ENCODE data around the gene HSPD1.

Gene HSPD1

GRCh38 chr2:197498235-197498936, 1.3 kb downstream of the HSPD1 start:
- TF ChIP-seq CSDC2 (CRISPR knock-in tag; IDR thresholded peaks at IDR 0.05), result no peak
- TF ChIP-seq TCF4 (CRISPR knock-in tag; IDR thresholded peaks at IDR 0.05; ENCODE audit: borderline replicate concordance), result no peak
- no peak for TF ChIP-seq ISL1 (CRISPR knock-in tag; IDR thresholded peaks at IDR 0.05)
- no peak for TF ChIP-seq ZNF565 (CRISPR knock-in tag; conservative IDR thresholded peaks at IDR 0.05; ENCODE audit: low read depth)
- TF ChIP-seq, protein P1, sequence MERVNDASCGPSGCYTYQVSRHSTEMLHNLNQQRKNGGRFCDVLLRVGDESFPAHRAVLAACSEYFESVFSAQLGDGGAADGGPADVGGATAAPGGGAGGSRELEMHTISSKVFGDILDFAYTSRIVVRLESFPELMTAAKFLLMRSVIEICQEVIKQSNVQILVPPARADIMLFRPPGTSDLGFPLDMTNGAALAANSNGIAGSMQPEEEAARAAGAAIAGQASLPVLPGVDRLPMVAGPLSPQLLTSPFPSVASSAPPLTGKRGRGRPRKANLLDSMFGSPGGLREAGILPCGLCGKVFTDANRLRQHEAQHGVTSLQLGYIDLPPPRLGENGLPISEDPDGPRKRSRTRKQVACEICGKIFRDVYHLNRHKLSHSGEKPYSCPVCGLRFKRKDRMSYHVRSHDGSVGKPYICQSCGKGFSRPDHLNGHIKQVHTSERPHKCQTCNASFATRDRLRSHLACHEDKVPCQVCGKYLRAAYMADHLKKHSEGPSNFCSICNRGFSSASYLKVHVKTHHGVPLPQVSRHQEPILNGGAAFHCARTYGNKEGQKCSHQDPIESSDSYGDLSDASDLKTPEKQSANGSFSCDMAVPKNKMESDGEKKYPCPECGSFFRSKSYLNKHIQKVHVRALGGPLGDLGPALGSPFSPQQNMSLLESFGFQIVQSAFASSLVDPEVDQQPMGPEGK (CRISPR knock-in tag; IDR thresholded peaks at IDR 0.05; ENCODE audit: borderline replicate concordance), result no peak
- ATAC-seq, result no peak

DNA sequence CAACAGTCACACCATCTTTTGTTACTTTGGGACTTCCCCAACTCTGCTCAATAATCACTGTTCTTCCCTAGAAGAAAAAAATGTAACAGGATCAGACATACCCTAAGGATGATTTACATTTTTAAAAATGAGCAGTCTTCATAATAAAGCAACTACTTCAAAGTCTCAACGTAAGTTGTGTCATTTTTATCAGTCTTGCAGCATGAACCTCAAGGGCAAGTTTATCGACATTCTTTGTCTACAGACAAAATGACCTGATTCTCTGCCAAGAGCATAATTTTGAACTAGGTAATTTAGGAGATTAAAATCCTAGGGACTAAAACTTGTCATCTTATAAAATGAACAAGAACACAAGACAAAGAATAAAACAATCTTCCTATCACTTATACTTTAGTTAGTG, 2.3 kb downstream of the HSPD1 start:
- TF ChIP-seq CSDC2 (CRISPR knock-in tag; IDR thresholded peaks at IDR 0.05) (no peak), BACH2 (CRISPR knock-in tag; IDR thresholded peaks at IDR 0.05; ENCODE audit: borderline replicate concordance) (no peak), ISL1 (CRISPR knock-in tag; IDR thresholded peaks at IDR 0.05) (no peak), TOX (CRISPR knock-in tag; IDR thresholded peaks at IDR 0.05; ENCODE audit: borderline replicate concordance) (no peak), POU6F1 (CRISPR knock-in tag; IDR thresholded peaks at IDR 0.05; ENCODE audit: borderline replicate concordance, low read depth) (no peak), ARNTL (CRISPR knock-in tag; IDR thresholded peaks at IDR 0.05; ENCODE audit: borderline replicate concordance, low read depth) (no peak), PPARA (CRISPR knock-in tag; IDR thresholded peaks at IDR 0.05; ENCODE audit: borderline replicate concordance) (no peak), ZFP30 (CRISPR knock-in tag; IDR thresholded peaks at IDR 0.05) (no peak), ESRRG (CRISPR knock-in tag; IDR thresholded peaks at IDR 0.05) (no peak), ZNF70 (CRISPR knock-in tag; IDR thresholded peaks at IDR 0.05) (no peak), ZFP3 (CRISPR knock-in tag; IDR thresholded peaks at IDR 0.05) (no peak), CSRNP3 (CRISPR knock-in tag; IDR thresholded peaks at IDR 0.05) (no peak), ZNF565 (CRISPR knock-in tag; conservative IDR thresholded peaks at IDR 0.05; ENCODE audit: low read depth) (no peak), ZC3H10 (CRISPR knock-in tag; IDR thresholded peaks at IDR 0.05) (no peak), GLIS3 (CRISPR knock-in tag; IDR thresholded peaks at IDR 0.05) (no peak), TCF4 (CRISPR knock-in tag; IDR thresholded peaks at IDR 0.05; ENCODE audit: borderline replicate concordance) (no peak), RARB (CRISPR knock-in tag; IDR thresholded peaks at IDR 0.05) (no peak)
- TF ChIP-seq, protein P2, sequence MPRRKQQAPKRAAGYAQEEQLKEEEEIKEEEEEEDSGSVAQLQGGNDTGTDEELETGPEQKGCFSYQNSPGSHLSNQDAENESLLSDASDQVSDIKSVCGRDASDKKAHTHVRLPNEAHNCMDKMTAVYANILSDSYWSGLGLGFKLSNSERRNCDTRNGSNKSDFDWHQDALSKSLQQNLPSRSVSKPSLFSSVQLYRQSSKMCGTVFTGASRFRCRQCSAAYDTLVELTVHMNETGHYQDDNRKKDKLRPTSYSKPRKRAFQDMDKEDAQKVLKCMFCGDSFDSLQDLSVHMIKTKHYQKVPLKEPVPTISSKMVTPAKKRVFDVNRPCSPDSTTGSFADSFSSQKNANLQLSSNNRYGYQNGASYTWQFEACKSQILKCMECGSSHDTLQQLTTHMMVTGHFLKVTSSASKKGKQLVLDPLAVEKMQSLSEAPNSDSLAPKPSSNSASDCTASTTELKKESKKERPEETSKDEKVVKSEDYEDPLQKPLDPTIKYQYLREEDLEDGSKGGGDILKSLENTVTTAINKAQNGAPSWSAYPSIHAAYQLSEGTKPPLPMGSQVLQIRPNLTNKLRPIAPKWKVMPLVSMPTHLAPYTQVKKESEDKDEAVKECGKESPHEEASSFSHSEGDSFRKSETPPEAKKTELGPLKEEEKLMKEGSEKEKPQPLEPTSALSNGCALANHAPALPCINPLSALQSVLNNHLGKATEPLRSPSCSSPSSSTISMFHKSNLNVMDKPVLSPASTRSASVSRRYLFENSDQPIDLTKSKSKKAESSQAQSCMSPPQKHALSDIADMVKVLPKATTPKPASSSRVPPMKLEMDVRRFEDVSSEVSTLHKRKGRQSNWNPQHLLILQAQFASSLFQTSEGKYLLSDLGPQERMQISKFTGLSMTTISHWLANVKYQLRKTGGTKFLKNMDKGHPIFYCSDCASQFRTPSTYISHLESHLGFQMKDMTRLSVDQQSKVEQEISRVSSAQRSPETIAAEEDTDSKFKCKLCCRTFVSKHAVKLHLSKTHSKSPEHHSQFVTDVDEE (CRISPR knock-in tag; IDR thresholded peaks at IDR 0.05), result no peak
- TF ChIP-seq, protein P3, sequence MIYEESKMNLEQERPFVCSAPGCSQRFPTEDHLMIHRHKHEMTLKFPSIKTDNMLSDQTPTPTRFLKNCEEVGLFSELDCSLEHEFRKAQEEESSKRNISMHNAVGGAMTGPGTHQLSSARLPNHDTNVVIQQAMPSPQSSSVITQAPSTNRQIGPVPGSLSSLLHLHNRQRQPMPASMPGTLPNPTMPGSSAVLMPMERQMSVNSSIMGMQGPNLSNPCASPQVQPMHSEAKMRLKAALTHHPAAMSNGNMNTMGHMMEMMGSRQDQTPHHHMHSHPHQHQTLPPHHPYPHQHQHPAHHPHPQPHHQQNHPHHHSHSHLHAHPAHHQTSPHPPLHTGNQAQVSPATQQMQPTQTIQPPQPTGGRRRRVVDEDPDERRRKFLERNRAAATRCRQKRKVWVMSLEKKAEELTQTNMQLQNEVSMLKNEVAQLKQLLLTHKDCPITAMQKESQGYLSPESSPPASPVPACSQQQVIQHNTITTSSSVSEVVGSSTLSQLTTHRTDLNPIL (CRISPR knock-in tag; IDR thresholded peaks at IDR 0.05; ENCODE audit: low read depth), result no peak
- no peak for ATAC-seq

DNA sequence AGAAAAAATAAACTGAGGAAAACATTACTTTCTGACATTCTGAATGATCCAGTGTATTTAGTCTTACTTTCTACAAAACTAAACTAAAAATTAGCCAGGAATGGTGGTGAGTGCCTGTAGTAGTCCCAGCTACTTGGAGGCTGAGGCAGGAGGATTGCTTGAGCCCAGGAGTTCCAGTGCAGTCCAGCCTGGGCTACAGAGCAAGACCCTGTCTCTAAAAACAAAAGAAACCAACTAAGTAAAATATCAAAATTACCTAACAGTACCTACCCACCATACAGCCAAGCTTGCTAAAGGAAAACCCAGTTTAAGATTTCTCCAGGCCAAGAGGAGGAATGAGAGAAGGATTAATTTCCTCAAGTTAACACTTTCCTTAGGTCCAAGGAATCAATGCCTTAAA, 2.9 kb downstream of the HSPD1 start:
- no peak for ATAC-seq
- no peak for TF ChIP-seq TOX (CRISPR knock-in tag; IDR thresholded peaks at IDR 0.05; ENCODE audit: borderline replicate concordance)
- no peak for TF ChIP-seq POU6F1 (CRISPR knock-in tag; IDR thresholded peaks at IDR 0.05; ENCODE audit: borderline replicate concordance, low read depth)
- TF ChIP-seq CSRNP3 (CRISPR knock-in tag; IDR thresholded peaks at IDR 0.05), result no peak
- TF ChIP-seq PPARA (CRISPR knock-in tag; IDR thresholded peaks at IDR 0.05; ENCODE audit: borderline replicate concordance), result no peak
- TF ChIP-seq RARB (CRISPR knock-in tag; IDR thresholded peaks at IDR 0.05), result no peak
- no peak for TF ChIP-seq ZFP3 (CRISPR knock-in tag; IDR thresholded peaks at IDR 0.05)
- TF ChIP-seq, protein P3 (CRISPR knock-in tag; IDR thresholded peaks at IDR 0.05; ENCODE audit: low read depth), result no peak
- no peak for TF ChIP-seq TCF4 (CRISPR knock-in tag; IDR thresholded peaks at IDR 0.05; ENCODE audit: borderline replicate concordance)

All from SK-N-SH treated with all-trans-retinoic acid at 6 μM for 48 hours (cell line).